ENCODE measurements around the gene ZNF786.

- TF ChIP-seq EZH2 (IDR thresholded peaks at IDR 0.05; ENCODE audit: insufficient read depth, poor library complexity, severe bottlenecking) (no peak), EZH2phosphoT487 (IDR thresholded peaks at IDR 0.05; ENCODE audit: insufficient read depth, low read depth) (no peak)
Observed at GRCh38 chr7:149063476-149063875, 27.0 kb downstream of the ZNF786 start.
